HepG2 (cell line): ENCODE measurements around the gene FAM229A. TPM values are rescaled to one million over a fixed set of nuclear protein-coding genes. Genes with fewer than 3 reads are reported as not detected.

Experiments used
- AKAP8 ChIP-seq: sonication (generic); formaldehyde crosslinking; IDR thresholded peaks from 2 replicates; pipeline ENCODE4 v1.5.1; 2020; ENCODE audit warnings: mild to moderate bottlenecking, missing genetic modification reagents
- DPF2 ChIP-seq: sonication (generic); formaldehyde crosslinking; IDR thresholded peaks from 2 replicates; pipeline ENCODE4 v1.4.0; 2020; ENCODE audit warnings: mild to moderate bottlenecking, low read depth, missing genetic modification reagents, borderline replicate concordance
- NRL ChIP-seq: sonication (generic); formaldehyde crosslinking; IDR thresholded peaks from 2 replicates; pipeline ENCODE4 v1.5.0; 2020; ENCODE audit warnings: missing genetic modification reagents, mild to moderate bottlenecking, moderate library complexity, borderline replicate concordance
- SAP130 ChIP-seq: IDR thresholded peaks from 2 replicates; pipeline ENCODE4 v1.6.1; 2016; ENCODE audit warnings: low read depth
- SNRNP70 ChIP-seq: fragments of 200-400 bp; formaldehyde crosslinking; IDR thresholded peaks from 2 replicates; pipeline ENCODE4 v1.6.1; 2017; ENCODE audit warnings: mild to moderate bottlenecking, low read depth, low read length, moderate library complexity
- TBL1XR1 ChIP-seq: fragments of 150-350 bp; IDR thresholded peaks from 2 replicates; pipeline ENCODE4 v1.6.1; 2014; ENCODE audit warnings: borderline replicate concordance, low read length; ENCODE audit not compliant: partially characterized antibody
- ZNF619 ChIP-seq: sonication (generic); formaldehyde crosslinking; IDR thresholded peaks from 2 replicates; pipeline ENCODE4 v1.4.0; 2020; ENCODE audit warnings: mild to moderate bottlenecking, missing genetic modification reagents
- ZNF709 ChIP-seq: sonication (generic); formaldehyde crosslinking; IDR thresholded peaks from 2 replicates; pipeline ENCODE4 v1.5.0; 2020; ENCODE audit warnings: mild to moderate bottlenecking, missing genetic modification reagents
- polyA plus RNA-seq, 8 experiments: library from polyadenylated mRNA; depleted of rRNA in 3 of 8; stranded (reverse) in 7 of 8; unstranded in 1 of 8; fragments of >200 nt; fragmentation: Illumina TruSeq in 4 of 8; extraction: Trizol in 4 of 8; gene quantifications; 2 replicates each; pipeline versions ENCODE4 v1.2.1 to v1.2.3, GENCODE V29; 2011 to 2016; ENCODE audit warnings: low read depth in 4 of 8, missing spikeins in 1 of 8, mixed read lengths in 1 of 8; ENCODE audit not compliant: insufficient read depth in 1 of 8
- total RNA-seq, 5 experiments: library from RNA; depleted of rRNA; stranded (reverse); fragments of >200 nt; fragmentation: Illumina TruSeq; extraction: Trizol; gene quantifications; 2 replicates each; pipeline ENCODE4 v1.2.3, GENCODE V29; 2016; ENCODE audit warnings: low read depth in 1 of 5
- TF ChIP-seq, protein P1 (sequence below): sonication (generic); formaldehyde crosslinking; IDR thresholded peaks from 2 replicates; pipeline ENCODE4 v1.4.0; 2020; ENCODE audit warnings: missing genetic modification reagents, mild to moderate bottlenecking, borderline replicate concordance
- TF ChIP-seq, protein P2 (sequence below), 2 experiments: IDR thresholded peaks; 2 replicates each; pipeline ENCODE4 v1.6.1; 2011 to 2012; ENCODE audit warnings: low read length in 2 of 2, borderline replicate concordance in 1 of 2, low read depth in 1 of 2, mild to moderate bottlenecking in 1 of 2, moderate library complexity in 1 of 2
- TF ChIP-seq, protein P3 (sequence below): IDR thresholded peaks from 2 replicates; pipeline ENCODE4 v1.6.1; 2016; ENCODE audit warnings: control low read depth

The FAM229A gene
- total and polyA plus RNA-seq, 2 of the 13 experiments (the other 11 are each of a cell fraction or from before 2014, with no cell fraction given) = 3.2 to 17.6 TPM

DNA sequence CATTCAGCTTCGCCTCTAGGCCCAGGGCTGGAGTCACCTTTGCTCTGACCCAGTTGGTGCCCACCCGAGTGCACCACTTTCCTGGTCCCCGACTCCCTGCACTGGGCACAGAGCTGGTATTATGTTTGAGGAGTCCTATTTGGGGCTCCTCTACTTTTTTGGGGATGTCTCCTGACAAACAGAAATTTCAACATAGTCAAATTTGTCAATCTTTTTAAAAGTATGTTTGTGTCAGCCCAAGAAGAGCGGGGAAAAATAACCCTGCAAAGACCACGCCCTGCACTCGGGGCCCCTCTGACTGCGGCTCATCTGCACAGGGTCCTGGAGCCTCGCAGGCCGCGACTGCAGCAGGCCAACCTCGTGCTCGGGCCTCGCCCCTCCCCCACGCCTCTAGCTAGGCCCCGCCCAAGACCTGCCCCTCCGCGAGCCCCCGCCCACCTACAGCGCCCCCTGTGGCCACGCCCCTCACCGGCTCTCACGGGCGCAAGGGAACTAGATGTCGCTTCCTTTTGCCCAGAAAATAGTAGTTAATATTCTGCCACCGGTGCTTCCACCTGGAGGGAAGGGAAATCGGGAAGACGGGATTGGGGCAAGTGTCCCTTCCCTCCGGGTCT lies 11.4 kb downstream of the FAM229A start (continued):
- TF ChIP-seq, protein P1, sequence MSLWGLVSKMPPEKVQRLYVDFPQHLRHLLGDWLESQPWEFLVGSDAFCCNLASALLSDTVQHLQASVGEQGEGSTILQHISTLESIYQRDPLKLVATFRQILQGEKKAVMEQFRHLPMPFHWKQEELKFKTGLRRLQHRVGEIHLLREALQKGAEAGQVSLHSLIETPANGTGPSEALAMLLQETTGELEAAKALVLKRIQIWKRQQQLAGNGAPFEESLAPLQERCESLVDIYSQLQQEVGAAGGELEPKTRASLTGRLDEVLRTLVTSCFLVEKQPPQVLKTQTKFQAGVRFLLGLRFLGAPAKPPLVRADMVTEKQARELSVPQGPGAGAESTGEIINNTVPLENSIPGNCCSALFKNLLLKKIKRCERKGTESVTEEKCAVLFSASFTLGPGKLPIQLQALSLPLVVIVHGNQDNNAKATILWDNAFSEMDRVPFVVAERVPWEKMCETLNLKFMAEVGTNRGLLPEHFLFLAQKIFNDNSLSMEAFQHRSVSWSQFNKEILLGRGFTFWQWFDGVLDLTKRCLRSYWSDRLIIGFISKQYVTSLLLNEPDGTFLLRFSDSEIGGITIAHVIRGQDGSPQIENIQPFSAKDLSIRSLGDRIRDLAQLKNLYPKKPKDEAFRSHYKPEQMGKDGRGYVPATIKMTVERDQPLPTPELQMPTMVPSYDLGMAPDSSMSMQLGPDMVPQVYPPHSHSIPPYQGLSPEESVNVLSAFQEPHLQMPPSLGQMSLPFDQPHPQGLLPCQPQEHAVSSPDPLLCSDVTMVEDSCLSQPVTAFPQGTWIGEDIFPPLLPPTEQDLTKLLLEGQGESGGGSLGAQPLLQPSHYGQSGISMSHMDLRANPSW (CRISPR knock-in tag) = no peak
- no peak; the same call in 1 of the 2 replicates for TF ChIP-seq SAP130 (CRISPR knock-in tag)
- no peak for TF ChIP-seq ZNF619 (CRISPR knock-in tag)
- no peak for TF ChIP-seq TBL1XR1
- TF ChIP-seq, protein P2, sequence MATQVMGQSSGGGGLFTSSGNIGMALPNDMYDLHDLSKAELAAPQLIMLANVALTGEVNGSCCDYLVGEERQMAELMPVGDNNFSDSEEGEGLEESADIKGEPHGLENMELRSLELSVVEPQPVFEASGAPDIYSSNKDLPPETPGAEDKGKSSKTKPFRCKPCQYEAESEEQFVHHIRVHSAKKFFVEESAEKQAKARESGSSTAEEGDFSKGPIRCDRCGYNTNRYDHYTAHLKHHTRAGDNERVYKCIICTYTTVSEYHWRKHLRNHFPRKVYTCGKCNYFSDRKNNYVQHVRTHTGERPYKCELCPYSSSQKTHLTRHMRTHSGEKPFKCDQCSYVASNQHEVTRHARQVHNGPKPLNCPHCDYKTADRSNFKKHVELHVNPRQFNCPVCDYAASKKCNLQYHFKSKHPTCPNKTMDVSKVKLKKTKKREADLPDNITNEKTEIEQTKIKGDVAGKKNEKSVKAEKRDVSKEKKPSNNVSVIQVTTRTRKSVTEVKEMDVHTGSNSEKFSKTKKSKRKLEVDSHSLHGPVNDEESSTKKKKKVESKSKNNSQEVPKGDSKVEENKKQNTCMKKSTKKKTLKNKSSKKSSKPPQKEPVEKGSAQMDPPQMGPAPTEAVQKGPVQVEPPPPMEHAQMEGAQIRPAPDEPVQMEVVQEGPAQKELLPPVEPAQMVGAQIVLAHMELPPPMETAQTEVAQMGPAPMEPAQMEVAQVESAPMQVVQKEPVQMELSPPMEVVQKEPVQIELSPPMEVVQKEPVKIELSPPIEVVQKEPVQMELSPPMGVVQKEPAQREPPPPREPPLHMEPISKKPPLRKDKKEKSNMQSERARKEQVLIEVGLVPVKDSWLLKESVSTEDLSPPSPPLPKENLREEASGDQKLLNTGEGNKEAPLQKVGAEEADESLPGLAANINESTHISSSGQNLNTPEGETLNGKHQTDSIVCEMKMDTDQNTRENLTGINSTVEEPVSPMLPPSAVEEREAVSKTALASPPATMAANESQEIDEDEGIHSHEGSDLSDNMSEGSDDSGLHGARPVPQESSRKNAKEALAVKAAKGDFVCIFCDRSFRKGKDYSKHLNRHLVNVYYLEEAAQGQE (IDR thresholded peaks at IDR 0.05; ENCODE audit: borderline replicate concordance in 1 of 2, low read depth in 1 of 2, low read length in 2 of 2) = no peak
- TF ChIP-seq SNRNP70 = no peak
- no peak for TF ChIP-seq NRL (CRISPR knock-in tag)
- no peak for TF ChIP-seq ZNF709 (CRISPR knock-in tag)
- TF ChIP-seq AKAP8 (CRISPR knock-in tag) = no peak
- TF ChIP-seq, protein P3, sequence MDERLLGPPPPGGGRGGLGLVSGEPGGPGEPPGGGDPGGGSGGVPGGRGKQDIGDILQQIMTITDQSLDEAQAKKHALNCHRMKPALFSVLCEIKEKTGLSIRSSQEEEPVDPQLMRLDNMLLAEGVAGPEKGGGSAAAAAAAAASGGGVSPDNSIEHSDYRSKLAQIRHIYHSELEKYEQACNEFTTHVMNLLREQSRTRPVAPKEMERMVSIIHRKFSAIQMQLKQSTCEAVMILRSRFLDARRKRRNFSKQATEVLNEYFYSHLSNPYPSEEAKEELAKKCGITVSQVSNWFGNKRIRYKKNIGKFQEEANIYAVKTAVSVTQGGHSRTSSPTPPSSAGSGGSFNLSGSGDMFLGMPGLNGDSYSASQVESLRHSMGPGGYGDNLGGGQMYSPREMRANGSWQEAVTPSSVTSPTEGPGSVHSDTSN (CRISPR knock-in tag) = no peak
- no peak for TF ChIP-seq DPF2 (CRISPR knock-in tag)
